ENCODE measurements around the gene GSTK1.
"Not testable (repeated sequence)": the region's sequence is repeated elsewhere in the genome, so short reads cannot be mapped to it uniquely, and the experiment has no call there.

The GSTK1 gene

DNA sequence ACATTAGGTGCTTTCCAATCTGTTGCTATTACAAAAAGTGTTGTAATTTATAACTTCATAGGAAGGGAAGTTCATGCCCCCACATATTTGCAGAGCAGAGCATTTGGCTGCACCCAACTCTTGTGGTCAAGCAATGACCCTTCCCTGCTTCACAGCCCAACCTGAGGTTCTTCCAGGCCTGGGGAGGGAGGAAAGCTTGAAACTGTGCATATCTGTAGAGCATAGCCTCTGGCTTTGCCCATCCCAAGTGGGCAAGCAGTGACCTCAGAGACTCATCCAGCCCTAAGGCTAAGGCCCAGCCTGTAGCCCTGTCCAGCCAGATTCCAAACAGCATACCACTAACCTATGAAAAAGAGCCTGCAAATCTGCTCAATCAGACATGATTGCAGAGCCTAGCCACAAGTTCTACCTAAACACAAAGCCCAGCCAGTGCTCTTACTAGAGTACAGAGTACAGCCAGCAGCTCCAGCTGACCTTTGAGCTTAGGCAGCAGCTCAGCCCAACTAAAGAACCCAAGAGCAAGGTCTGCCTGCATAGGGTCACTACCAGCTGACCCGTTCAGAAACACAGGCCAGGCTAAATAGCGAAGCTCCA, 14.4 kb upstream of the GSTK1 start:
- no peak overlapping the region for H3K4me2 ChIP-seq
- no peak for TF ChIP-seq Cebpa-rat (IDR thresholded peaks at IDR 0.05)
- no peak overlapping the region for H3K4me3 ChIP-seq
- H3K36me3 ChIP-seq, result no peaks in the 10 kb centered on the region
- H4K20me1 ChIP-seq, result no peaks in the 10 kb centered on the region
- H3K27me3 ChIP-seq, result no peaks in the 10 kb centered on the region
- peaks cover 32% of the 10 kb centered on the region for H3K4me1 ChIP-seq
- H3K9ac ChIP-seq, result no peak overlapping the region
- peaks cover 31% of the 10 kb centered on the region for H3K9me3 ChIP-seq
- no peak overlapping the region for H3K27ac ChIP-seq

DNA sequence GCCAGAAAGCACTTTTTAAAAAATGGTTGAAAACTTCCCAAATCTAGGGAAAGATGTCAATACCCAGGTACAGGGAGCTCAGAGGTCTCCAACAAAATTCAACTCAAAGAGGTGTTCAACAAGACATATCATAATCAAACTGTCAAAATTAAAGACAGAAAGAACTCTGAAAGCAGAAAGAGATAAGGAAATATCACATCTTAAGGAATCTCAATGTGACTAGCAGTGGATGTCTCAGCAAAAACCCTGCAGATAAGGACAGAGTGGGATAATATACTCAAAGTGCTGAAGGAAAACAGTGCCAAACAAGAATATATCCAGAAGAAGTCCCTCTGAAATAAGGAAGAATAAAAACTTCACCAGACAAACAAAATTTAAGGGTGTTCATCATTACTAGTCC, 13.0 kb upstream of the GSTK1 start:
- Histone ChIP-seq H3K9ac (no peak overlapping the region), H3K4me1 (peaks cover 36% of the 10 kb centered on the region), H3K27me3 (no peaks in the 10 kb centered on the region), H3K36me3 (no peaks in the 10 kb centered on the region), H3K9me3 (peaks cover 35% of the 10 kb centered on the region), H3K4me2 (peak overlapping the region; percentile 39), H3K4me3 (no peak overlapping the region), H4K20me1 (no peaks in the 10 kb centered on the region), H3K27ac (no peak overlapping the region)
- TF ChIP-seq Cebpa-rat (IDR thresholded peaks at IDR 0.05), result no peak

DNA sequence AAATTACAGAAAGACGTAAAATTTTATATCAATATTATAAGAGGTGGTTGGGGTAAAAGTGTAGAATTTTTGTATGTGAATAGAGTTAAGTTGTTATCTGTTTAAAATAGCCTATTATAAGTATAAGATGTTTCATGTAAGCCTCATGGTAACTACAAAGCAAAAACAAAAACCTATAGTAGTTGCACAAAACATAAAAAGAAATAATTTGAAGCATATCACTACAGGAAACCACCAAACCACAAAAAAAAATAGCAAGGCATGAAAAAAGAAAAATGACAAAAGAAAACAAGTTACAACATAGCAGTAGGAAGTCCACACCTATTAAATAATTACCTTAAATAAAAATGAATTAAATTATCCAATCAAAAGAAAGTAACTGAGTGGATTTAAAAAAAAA, 12.4 kb upstream of the GSTK1 start:
- peak overlapping the region; percentile 39 for H3K4me2 ChIP-seq
- H4K20me1 ChIP-seq, result no peaks in the 10 kb centered on the region
- H3K4me1 ChIP-seq, result peaks cover 42% of the 10 kb centered on the region
- H3K9ac ChIP-seq, result no peak overlapping the region
- H3K27ac ChIP-seq, result no peak overlapping the region
- H3K36me3 ChIP-seq, result no peaks in the 10 kb centered on the region
- no peaks in the 10 kb centered on the region for H3K27me3 ChIP-seq
- H3K9me3 ChIP-seq, result peaks cover 35% of the 10 kb centered on the region
- TF ChIP-seq Cebpa-rat (IDR thresholded peaks at IDR 0.05), result no peak
- H3K4me3 ChIP-seq, result no peak overlapping the region

DNA sequence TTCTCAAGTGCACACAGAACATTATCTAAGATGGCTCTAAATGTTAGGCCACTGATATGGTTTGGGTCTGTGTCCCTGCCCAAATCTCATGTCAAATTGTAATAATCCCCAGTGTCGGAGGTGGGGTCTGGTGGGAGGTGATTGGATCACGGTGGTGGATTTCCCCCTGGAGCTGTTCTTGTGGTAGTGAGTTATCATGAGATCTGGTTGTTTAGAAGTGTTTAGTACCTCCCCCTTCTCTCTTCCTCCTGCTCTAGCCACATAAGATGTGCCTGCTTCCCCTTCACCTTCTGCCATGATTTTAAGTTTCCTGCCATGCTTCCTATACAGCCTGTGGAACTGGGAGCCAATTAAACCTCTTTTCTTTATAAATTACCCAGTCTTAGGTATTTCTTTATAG, 11.2 kb upstream of the GSTK1 start:
- Histone ChIP-seq H4K20me1 (no peaks in the 10 kb centered on the region), H3K4me2 (peak overlapping the region; percentile 39)
- no peak for TF ChIP-seq Cebpa-rat (IDR thresholded peaks at IDR 0.05)

DNA sequence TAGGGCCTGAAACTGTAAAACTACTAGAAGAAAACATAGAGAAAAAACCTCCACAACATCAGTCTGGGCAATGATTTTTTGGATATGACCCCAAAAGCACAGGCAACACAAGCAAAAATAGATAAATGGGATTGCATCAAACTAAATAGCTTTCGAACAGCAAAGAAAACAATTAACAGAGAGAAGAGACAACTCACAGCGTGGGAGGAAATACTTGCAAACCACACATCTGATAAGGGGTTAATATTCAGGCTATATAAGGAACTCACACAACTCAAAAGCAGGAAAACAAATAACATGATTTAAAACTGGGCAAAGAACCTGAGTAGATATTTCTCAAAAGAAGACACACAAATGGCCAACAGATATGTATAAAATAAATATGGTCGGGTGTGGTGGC, 7.7 kb upstream of the GSTK1 start:
- Histone ChIP-seq H3K9me3 (peaks cover 19% of the 10 kb centered on the region), H3K27me3 (no peaks in the 10 kb centered on the region), H3K9ac (no peak overlapping the region), H3K36me3 (no peaks in the 10 kb centered on the region), H3K4me2 (peak overlapping the region; percentile 47), H3K27ac (no peak overlapping the region), H3K4me1 (peaks cover 57% of the 10 kb centered on the region), H3K4me3 (no peak overlapping the region), H4K20me1 (no peaks in the 10 kb centered on the region)
- TF ChIP-seq Cebpa-rat (IDR thresholded peaks at IDR 0.05), result no peak

More for the DNA sequence above, 11.2 kb upstream of the GSTK1 start:
- H3K9ac ChIP-seq, result no peak overlapping the region
- no peaks in the 10 kb centered on the region for H3K36me3 ChIP-seq
- H3K4me1 ChIP-seq, result peaks cover 53% of the 10 kb centered on the region
- peaks cover 35% of the 10 kb centered on the region for H3K9me3 ChIP-seq
- H3K27ac ChIP-seq, result no peak overlapping the region
- no peak overlapping the region for H3K4me3 ChIP-seq
- H3K27me3 ChIP-seq, result no peaks in the 10 kb centered on the region

DNA sequence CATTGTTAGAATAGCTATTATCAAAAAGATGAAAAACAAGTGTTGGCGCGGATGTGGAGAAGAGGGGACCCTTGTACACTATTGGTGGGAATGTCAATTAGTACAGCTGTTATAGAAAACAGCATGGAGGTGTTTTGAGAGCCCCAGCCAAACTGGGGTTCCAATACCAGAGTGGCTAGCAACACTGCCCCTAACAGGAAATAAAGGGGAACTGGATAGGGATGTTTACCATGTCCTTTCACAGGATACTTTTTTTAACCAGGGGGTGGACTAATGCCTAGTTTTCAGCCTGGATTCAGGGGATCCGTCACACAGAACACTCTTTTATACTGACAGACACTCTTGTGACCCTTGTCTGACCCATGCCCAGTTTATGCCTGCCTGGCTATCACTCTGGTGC, 6.9 kb upstream of the GSTK1 start:
- Histone ChIP-seq H3K27ac (no peak overlapping the region), H3K9ac (no peak overlapping the region), H3K4me1 (peaks cover 50% of the 10 kb centered on the region), H3K4me3 (no peak overlapping the region), H4K20me1 (no peaks in the 10 kb centered on the region), H3K27me3 (no peaks in the 10 kb centered on the region), H3K36me3 (no peaks in the 10 kb centered on the region), H3K4me2 (0 out of 2 replicates have a peak overlapping the region, but pooled peaks have one; percentile 15), H3K9me3 (peaks cover 19% of the 10 kb centered on the region)
- TF ChIP-seq Cebpa-rat (IDR thresholded peaks at IDR 0.05), result no peak

DNA sequence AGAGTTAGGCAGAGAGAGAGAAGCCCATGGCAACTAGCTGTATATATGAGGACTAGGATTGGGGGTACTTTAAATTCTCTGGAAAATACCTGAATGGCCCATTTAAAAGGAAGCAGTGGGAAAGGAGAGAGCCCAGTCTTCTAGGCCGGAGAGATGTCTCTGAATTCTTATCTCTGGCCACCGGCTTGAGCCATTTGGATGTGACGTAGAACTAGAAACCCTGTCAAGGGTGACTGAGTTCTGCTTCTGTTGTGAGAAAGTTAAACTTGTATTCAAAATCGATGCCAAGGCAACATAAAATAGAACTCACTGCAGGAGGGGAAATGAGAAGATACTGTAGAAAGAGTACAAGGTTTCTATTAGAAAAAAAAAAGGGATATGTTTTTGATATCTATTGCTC, 6.3 kb upstream of the GSTK1 start:
- Histone ChIP-seq H3K36me3 (no peaks in the 10 kb centered on the region), H4K20me1 (no peaks in the 10 kb centered on the region), H3K4me3 (no peak overlapping the region), H3K4me2 (peak overlapping the region; percentile 15; the same call in 1 of the 2 replicates), H3K27ac (no peak overlapping the region), H3K4me1 (peaks cover 44% of the 10 kb centered on the region), H3K9ac (no peak overlapping the region), H3K9me3 (peaks cover 17% of the 10 kb centered on the region), H3K27me3 (no peaks in the 10 kb centered on the region)
- TF ChIP-seq Cebpa-rat (IDR thresholded peaks at IDR 0.05), result no peak

DNA sequence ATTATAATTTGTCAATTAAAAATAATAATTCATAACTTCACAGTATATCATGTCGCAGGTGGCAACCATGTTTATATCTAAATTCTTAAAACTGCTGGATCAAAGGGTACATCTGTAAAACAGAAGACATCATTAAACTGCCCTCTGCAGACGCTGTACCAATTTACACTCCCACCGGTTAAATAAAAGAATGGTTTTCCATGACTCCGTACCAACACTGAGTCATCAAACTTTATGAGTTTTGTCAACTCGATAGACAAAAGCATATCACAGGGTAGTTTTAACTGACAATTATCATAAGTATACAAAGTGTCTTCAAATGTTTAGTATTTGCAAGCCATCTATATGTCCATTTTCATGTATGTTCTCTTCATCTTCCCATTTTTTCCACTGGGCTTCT, 5.7 kb upstream of the GSTK1 start:
- no peak overlapping the region for H3K4me2 ChIP-seq
- TF ChIP-seq Cebpa-rat (IDR thresholded peaks at IDR 0.05), result no peak
- no peak overlapping the region for H3K27ac ChIP-seq
- no peak overlapping the region for H3K9ac ChIP-seq
- H4K20me1 ChIP-seq, result no peaks in the 10 kb centered on the region
- H3K4me1 ChIP-seq, result peaks cover 41% of the 10 kb centered on the region
- no peaks in the 10 kb centered on the region for H3K36me3 ChIP-seq
- H3K27me3 ChIP-seq, result no peaks in the 10 kb centered on the region
- peaks cover 15% of the 10 kb centered on the region for H3K9me3 ChIP-seq
- H3K4me3 ChIP-seq, result no peak overlapping the region

DNA sequence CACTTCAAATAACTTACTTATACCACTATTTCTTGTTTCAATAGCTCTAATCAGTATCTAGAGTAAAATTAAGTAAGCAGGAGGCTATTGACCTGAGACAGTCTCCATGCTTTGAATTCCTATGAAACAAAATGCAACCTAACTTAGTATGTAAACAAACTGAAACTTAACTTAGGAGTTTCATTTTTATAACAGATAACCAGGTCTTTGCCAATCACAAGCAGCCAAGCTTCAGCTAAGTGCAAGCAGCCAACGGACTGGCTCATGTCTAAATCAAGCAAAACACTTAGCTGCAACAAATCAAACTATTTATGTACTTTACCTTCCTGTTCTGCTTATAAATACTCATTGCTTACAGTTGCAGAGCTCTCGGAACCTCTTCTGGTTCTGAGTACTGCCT, 4.4 kb upstream of the GSTK1 start:
- Histone ChIP-seq H3K27ac (0 out of 2 replicates have a peak overlapping the region, but pooled peaks have one; percentile 11), H3K4me2 (peak overlapping the region; percentile 33), H3K9me3 (peaks cover 5% of the 10 kb centered on the region; the same call in 1 of the 2 replicates)

DNA sequence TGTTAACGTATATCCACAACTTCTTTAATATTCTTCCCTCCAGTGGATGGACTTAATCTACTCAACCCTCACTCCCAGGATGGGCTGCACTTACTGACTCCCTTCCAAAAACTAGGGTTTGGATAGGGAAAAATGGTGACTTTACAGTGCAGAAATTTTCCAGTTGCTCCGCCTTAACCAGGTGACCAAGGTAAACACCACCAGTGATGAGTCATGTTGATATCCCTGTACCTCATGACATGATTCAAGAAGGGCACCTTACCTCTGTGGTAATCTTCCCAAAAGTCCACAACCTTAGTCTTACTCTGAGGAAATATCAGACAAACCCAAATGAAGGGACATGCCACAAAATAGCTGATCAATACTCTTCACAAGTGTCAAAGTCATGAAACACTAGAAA, 3.5 kb upstream of the GSTK1 start:
- H3K9ac ChIP-seq, result no peak overlapping the region
- H4K20me1 ChIP-seq, result no peaks in the 10 kb centered on the region
- H3K27me3 ChIP-seq, result no peaks in the 10 kb centered on the region
- no peak for TF ChIP-seq Cebpa-rat (IDR thresholded peaks at IDR 0.05)
- no peaks in the 10 kb centered on the region for H3K9me3 ChIP-seq
- no peak overlapping the region for H3K4me3 ChIP-seq
- peaks cover 56% of the 10 kb centered on the region for H3K4me1 ChIP-seq
- H3K36me3 ChIP-seq, result peaks cover 1% of the 10 kb centered on the region; the same call in 1 of the 2 replicates
- H3K27ac ChIP-seq, result no peak overlapping the region
- H3K4me2 ChIP-seq, result peak overlapping the region; percentile 33; the same call in 1 of the 2 replicates

More for the DNA sequence above, 4.4 kb upstream of the GSTK1 start:
- Histone ChIP-seq H3K27me3 (no peaks in the 10 kb centered on the region), H3K36me3 (no peaks in the 10 kb centered on the region), H3K4me3 (no peak overlapping the region), H3K4me1 (peaks cover 47% of the 10 kb centered on the region), H4K20me1 (no peaks in the 10 kb centered on the region), H3K9ac (no peak overlapping the region)
- no peak for TF ChIP-seq Cebpa-rat (IDR thresholded peaks at IDR 0.05)

DNA sequence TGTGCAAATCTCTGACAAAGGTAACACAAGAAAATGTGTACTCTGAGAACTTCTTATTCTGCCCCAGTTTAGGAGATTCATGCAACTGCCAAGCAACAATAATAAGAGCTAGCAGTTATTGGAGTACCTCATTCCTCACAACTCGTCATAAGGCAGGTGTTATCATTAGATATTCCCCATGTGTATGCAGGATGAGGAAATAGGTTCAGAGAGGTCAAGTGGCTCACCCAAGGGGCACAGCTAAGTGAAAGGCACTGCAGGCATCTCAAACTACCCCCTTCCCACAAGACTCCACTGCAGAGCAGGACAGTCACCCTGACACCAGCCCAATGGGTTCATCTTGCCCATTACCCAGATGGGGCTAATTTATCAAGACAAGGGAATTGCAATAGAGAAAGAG, 1.3 kb upstream of the GSTK1 start:
- Histone ChIP-seq H3K27me3 (no peaks in the 10 kb centered on the region), H3K9me3 (no peaks in the 10 kb centered on the region), H4K20me1 (no peaks in the 10 kb centered on the region), H3K4me2 (no peak overlapping the region), H3K4me3 (no peak overlapping the region), H3K27ac (no peak overlapping the region), H3K36me3 (peaks cover 15% of the 10 kb centered on the region), H3K9ac (no peak overlapping the region), H3K4me1 (peaks cover 47% of the 10 kb centered on the region)
- no peak for TF ChIP-seq Cebpa-rat (IDR thresholded peaks at IDR 0.05)

DNA sequence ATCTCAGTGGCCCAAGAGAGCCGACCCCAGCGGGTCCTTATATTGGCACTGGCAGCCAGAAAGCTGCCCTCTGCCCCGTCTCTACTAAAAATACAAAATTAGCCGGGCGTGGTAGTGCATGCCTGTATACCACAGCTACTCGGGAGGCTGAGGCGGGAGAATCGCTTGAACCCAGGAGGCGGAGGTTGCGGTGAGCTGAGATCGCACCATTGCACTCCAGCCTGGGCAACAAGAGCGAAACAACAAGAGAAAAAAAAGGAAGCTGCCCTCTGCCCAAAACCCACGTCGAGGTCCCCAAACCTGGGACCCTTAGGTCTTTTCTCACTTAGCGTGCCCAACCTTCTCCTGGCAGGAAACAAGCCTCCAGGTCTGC, 941 bp downstream of the GSTK1 start:
- H3K27me3 ChIP-seq, H4K20me1 ChIP-seq, H3K9me3 ChIP-seq: not testable (repeated sequence)
- Histone ChIP-seq H3K4me2 (peak overlapping the region; percentile 94), H3K36me3 (peaks cover 33% of the 10 kb centered on the region), H3K9ac (peak overlapping the region; percentile 87), H3K4me3 (peak overlapping the region; percentile 78), H3K4me1 (peaks cover 55% of the 10 kb centered on the region), H3K27ac (peak overlapping the region; percentile 83; the same call in 1 of the 2 replicates)

Measured in BLaER1 (cell line).